Activated naive CD8-positive, alpha-beta T cell treated with anti-CD3 and anti-CD28 coated beads, Interleukin-2, amount 50 U/mL, for 16 hours (primary cell): ENCODE measurements around the gene DNAH1.

Experiments
- DNase-seq: peaks from one replicate; pipeline ENCODE4 v3.0.0-alpha.2; 2020; ENCODE audit warnings: low read depth, low spot score

The DNAH1 gene

DNA sequence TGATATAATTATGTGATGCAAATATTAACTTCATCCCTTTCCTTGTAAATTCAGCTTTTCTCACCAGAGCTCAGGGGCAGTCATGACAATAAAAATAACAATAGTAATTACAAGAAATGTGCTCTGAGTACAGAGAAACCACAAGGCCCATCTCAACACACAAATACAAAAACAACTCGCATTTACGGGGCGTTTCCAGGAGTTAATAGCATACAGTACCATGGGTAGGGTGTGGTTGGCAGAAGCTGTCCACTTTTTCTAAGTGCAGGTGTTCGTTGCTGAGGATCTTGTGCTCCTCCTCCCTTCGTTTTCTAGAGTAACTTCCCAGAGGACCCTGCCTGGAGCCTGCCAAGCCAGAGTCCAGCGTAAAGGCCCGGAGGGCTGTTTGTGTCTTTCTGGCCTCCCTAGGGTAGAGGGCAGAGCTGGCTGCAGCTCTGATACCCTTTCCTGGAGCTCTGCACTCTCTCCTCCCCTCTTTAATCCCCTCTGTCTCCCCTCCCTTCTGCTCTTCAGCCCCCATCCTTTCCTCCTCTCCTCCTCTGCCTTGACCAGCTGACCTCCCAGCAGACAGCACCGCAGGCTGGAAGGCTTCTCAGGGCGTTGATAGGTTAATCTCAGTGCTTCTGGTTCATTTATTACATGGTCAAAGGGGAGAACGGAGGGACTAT, 117.3 kb downstream of the DNAH1 start:
- DNase-seq, result no peak

DNA sequence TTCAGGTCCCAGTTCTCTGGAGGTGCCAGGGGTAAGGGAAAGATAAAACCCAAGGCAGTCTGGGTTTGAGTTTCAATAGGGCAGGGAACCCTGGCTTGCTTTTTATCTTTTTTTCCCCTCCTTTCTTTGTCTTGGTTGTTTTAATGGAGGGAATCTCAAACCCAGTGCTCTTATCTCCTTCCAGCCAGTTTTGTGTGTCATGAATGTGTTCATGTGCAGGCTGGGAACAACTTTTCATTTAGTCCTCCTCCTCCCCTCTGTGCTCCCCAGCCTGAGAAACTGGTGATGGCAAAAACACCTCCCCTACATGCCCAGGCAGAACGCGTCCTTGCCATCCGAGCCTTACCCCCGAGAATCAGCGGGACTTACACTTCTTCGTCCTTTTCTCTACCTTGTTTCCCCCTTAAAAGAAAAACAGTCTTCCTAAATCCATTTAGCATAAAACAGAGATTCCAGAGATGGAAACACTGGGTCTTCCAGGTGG, 117.9 kb downstream of the DNAH1 start:
- DNase-seq, result no peak

GRCh38 chr3:52434491-52435115, 118.5 kb downstream of the DNAH1 start:
- DNase-seq, result no peak

GRCh38 chr3:52435246-52436101, 119.4 kb downstream of the DNAH1 start:
- no peak for DNase-seq

- no peak for DNase-seq
Measured at GRCh38 chr3:52436500-52437149, 120.5 kb downstream of the DNAH1 start.

DNA sequence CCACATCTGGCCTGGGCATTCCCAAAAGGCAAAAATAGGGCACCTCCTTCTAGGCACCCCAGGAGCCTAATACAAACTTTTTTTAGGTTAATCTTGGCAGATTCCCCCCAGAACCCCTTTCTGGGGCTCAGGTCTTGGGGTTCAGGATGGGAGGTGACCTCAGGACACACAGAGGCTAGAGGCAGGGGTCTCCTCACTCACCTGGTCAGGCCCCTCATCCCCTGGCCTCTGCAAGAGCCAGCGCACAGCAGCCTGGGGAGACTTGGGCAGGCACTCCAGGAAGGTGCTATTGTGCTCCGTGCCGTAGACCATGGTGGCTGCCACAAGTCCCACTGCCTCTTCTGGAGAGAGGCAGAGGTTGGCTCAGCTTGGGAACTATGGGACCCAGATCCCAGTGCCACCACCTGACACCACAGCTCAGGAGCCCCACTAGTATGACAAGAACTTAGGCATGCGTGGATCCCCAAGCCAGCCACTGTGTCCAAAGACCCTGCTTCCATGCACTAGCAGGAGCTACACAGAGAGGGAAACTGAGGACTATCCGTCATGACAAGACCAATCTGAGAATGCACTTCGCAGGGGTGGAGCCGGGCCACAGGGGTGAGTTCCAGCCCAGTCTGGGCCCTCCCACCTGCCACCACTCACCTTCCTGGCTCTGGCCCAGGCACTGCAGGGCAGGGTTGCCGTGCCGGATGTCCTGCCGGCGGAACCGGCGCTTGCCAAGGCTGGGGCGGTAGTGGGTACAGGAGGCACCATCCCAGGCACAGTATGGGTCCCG, 121.4 kb downstream of the DNAH1 start:
- no peak for DNase-seq

- no peak for DNase-seq
Measured at GRCh38 chr3:52438104-52438376, 121.9 kb downstream of the DNAH1 start.

DNA sequence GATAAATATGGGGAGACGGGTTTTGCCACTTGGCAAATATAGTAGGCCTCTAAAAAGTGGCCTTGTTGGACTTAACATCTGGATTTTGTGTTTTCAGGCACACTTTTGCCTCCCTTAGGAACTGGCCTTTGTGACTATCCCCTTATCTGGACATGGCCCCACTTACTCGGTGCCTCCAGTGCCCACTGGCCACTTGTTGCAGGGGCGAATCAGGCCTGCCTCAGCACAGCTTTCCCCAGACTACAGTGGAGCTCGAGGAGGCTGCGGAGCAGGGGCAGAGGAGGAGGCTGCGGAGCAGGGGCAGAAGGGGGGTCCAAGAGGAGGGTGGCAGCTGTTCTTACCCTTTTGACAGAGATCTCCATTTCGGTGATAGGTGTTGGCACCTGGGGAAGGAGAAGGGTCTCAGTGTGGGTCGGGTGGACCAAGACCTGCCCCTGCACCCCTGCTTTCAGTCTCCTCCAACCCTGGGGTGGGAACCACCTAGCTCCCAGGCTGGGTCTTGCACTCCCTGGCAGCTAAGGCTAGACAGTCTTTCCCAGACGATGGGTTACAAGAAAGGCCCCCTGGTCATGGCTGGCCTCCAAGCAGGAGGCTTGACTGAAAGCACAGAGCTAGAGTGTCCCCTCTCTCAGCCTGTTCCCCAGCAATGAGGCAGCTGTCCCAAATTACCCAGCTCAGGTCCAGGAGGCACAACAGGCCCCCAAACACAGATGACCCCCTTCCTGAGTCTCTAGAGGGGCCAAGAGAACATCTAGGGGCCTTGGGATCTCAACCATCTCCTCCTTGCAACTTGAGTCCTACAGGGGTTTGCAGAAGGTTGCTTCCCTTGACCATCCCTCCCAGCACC, 122.7 kb downstream of the DNAH1 start:
- DNase-seq, result no peak

- no peak for DNase-seq
Measured at GRCh38 chr3:52439426-52440248, 123.5 kb downstream of the DNAH1 start.

- DNase-seq, result no peak
Measured at GRCh38 chr3:52440249-52440551, 124.1 kb downstream of the DNAH1 start.

DNA sequence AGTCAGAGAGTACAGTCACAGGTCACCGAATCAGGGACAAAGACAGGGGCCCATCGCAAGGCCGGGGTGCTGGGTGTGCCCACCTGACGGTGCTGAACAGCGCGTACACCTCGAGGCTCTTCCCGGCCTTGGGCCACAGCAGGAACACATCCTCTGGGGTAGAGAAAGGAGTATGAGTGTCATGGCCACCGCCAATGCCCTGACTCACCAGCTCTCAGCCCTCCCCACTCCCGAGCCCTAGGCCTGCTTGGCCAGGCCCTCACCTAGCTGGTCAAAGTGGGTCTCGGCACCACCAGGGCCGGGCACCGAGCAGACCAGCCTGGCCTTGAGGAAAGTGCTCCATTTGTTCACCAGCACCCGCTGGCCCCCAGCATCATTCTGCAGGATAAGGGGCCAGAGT, 124.6 kb downstream of the DNAH1 start:
- DNase-seq, result no peak

DNA sequence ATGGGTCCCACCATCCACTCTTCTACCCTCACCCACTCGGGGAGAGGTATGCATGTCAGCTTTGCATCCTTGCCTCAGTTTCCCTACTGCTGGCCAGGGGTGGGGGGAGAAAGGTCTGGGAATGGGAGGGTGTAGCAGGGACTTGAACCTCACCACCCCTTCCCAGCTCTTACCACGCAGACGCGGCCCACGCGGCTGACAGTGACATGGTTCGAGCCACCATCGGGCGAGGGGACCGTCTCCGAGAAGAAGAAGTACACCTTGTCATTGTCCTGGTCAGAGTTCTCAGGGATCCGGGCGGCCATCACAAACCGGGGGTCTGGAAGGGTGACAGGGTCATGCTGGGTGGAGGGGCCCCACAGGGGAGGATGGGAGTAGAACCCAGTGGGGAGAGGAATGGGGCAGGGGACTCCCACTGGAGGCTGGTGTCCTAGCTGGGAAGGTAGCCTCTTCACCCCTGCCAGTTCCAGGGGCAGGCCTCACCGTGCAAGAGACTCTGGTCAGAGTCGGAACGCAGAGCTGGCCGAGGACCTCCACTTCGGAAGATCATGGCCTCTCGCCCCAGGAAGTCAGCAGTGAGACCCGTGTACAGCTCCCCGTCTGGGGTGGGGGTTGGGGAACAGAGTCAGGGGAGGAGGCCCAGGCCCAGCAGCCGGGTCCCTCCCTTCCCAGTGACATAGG, 125.1 kb downstream of the DNAH1 start:
- no peak for DNase-seq

GRCh38 chr3:52441772-52442332, 125.7 kb downstream of the DNAH1 start:
- DNase-seq, result no peak

DNA sequence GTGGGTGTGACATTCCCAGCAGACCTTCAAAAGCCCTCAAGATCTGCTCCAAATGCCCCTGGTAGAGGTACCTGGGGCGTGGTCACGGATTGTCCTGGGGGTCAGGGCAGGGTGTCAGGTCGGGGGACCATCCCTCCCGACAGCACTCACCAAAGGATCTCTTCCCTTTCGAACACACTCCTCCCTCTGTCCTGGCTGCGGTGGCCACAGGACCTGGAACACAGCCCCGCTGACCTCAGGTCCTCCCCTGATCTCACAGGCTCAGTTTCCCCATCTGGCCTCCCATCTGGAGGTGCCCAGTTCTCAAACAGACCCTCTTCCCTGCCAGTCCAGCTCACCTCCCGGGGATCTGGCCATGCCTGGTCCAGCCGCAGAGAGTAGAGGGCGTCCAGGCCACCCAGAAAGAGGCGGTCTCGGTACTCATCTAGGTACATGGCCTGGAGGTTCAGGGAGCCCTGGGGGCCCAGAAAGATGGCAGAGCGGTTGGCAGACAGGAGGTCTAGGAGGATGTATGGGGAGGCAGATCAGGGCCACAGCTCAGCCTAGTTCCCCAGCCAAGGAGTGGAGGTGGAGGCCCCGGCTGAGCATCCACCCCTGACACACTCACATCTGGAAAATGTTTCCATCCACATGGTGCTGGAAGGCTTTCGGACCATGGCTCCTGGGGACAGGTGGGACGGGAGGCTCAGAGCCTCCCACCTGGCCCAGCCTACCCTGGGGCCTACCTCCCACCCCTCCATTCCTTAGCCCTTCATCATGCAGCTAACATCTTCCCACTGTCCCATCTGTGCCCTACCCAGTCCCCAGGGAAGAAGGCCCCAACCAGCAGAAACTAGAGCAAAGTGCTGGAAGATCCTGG, 126.5 kb downstream of the DNAH1 start:
- DNase-seq, result no peak

DNA sequence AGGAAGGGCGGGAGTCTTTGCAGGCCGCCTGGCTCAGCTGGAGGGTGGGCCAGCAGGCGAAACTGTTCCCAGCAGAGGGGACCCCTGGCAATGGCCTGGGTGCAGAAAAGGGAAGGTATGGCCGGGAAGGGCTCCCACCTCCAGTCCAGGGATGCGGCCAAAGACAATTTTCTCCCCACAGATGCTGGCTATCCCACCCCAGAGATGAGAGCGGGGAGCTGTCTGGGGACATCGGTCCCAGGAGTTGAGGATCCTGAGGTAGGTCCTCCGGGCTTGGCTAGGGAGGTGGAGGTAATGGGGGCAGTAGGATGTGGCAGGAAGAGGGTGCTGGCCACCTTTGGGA, 127.1 kb downstream of the DNAH1 start:
- DNase-seq, result no peak

DNA sequence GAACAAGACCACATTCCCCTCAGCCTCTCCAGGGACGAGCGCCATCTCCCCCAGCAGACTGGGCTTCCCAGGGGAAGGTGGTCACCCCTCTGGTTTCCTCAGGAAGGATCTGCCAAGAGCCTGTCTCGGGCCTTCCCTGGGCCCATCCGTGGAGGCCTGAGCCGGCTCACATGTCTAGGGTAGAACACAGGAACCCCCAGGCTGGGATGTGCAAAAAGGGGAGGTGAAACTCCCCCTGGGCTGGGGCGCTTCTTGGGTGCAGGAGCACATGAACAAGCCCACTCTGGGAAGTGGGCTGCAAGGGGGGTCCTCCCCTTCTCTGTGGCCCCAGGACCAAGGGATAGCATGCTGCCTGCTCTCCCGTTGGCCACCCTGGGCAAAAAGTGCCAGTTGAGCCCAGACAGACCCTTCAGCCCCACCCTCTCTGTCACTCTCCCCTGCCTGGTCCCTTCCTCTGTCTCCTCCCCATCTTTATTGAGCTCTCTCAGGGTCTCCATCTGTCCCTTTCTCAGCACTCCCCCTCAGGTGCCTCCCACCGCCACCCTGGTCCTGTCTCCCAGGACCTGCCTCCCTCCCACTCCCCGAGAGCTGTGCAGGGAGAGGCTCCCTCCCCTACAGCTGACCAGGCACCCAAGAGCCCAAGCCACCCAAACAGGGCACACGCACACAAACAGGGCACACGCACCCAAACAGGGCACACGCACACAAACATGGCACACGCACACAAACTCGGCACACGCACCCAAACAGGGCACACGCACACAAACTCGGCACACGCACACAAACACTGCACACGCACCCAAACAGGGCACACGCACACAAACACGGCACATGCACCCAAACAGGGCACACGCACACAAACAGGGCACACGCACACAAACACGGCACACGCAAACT, 127.9 kb downstream of the DNAH1 start:
- no peak for DNase-seq
